ENCODE results near the gene CASP8.
A peak's percentile ranks its signal among the peaks of the same experiment; 100 is the strongest.
"Not testable (repeated sequence)": the region's sequence is repeated elsewhere in the genome, so short reads cannot be mapped to it uniquely, and the experiment has no call there.

CASP8 gene

DNA sequence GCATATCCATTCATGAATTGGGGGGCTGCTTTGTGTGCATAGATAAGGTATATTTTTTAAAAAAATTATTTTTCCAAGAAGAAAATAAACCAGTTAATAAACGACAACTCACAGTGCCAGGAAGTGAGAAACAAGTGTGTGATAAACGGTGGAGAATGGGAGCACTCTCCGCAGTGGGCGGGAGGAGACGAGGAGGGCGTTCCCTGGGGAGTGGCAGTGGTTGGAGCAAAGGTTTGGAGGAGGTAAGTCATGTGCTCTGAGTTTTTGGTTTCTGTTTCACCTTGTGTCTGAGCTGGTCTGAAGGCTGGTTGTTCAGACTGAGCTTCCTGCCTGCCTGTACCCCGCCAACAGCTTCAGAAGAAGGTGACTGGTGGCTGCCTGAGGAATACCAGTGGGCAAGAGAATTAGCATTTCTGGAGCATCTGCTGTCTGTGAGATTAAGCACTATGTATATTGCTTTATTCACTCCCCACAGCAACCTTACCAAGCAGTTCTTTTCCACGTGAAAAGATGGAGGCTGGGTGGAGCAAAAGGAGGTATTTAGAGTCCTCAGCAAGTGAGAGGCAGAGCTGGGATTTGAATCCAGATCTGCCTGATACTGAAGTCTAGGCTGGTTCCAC lies 27.0 kb upstream of the CASP8 start:
- Histone ChIP-seq H3K36me3 (no peaks in the 10 kb centered on the region), H3K4me1 (peaks cover 7% of the 10 kb centered on the region), H3K9me3 (no peaks in the 10 kb centered on the region), H3K4me3 (ENCODE audit: low read depth, low read length) (no peak overlapping the region), H3K27me3 (no peaks in the 10 kb centered on the region)
- TF ChIP-seq, protein P1, sequence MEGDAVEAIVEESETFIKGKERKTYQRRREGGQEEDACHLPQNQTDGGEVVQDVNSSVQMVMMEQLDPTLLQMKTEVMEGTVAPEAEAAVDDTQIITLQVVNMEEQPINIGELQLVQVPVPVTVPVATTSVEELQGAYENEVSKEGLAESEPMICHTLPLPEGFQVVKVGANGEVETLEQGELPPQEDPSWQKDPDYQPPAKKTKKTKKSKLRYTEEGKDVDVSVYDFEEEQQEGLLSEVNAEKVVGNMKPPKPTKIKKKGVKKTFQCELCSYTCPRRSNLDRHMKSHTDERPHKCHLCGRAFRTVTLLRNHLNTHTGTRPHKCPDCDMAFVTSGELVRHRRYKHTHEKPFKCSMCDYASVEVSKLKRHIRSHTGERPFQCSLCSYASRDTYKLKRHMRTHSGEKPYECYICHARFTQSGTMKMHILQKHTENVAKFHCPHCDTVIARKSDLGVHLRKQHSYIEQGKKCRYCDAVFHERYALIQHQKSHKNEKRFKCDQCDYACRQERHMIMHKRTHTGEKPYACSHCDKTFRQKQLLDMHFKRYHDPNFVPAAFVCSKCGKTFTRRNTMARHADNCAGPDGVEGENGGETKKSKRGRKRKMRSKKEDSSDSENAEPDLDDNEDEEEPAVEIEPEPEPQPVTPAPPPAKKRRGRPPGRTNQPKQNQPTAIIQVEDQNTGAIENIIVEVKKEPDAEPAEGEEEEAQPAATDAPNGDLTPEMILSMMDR (IDR thresholded peaks at IDR 0.05; ENCODE audit: low read depth, low read length), result no peak
- DNase-seq, result no peak

DNA sequence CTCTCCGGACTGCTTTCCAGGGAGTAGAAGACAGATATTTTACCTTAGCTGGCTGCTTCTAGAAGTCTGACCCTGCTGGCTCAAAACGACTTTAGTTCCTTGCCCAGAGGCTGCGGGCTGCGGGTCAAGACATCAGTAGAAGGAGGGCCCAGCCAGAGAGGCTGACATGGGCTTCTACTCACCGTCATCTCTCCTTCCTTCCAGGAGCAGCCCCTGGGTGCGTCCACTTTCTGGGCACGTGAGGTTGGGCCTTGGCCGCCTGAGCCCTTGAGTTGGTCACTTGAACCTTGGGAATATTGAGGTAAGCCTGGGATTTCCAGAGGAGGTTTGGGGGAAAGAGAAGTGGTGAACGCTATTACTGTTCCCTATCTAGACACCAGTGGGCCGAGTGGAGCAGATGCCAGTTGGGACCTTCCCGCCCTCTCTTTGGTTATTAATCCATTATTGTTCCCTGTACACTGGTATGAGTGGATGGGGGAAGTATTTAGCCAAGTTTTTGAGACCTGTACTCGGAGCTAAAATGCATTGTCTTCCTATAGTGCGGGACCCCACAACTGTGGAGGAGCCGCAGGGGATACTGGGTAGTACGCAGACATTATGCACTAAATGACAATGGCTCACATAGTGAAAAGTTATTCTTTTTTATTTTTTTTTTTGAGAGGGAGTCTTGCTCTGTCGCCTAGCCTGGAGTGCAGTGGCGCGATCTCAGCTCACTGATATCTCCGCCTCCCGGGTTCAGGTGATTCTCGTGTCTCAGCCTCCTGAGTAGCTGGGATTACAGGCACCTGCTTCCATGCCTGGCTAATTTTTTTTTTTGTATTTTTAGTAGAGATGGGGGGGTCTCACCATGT lies 26.3 kb upstream of the CASP8 start:
- TF ChIP-seq, protein P1 (IDR thresholded peaks at IDR 0.05; ENCODE audit: low read depth, low read length), result no peak
- Histone ChIP-seq H3K4me1 (peaks cover 7% of the 10 kb centered on the region), H3K36me3 (no peaks in the 10 kb centered on the region), H3K4me3 (ENCODE audit: low read depth, low read length) (no peak overlapping the region), H3K9me3 (no peaks in the 10 kb centered on the region), H3K27me3 (no peaks in the 10 kb centered on the region)
- DNase-seq, result no peak

- Histone ChIP-seq H3K9me3 (no peaks in the 10 kb centered on the region), H3K4me1 (peaks cover 7% of the 10 kb centered on the region), H3K4me3 (ENCODE audit: low read depth, low read length) (no peak overlapping the region), H3K36me3 (no peaks in the 10 kb centered on the region), H3K27me3 (no peaks in the 10 kb centered on the region)
- no peak for DNase-seq
- TF ChIP-seq, protein P1 (IDR thresholded peaks at IDR 0.05; ENCODE audit: low read depth, low read length), result no peak
Measured at GRCh38 chr2:201234663-201235135, 25.6 kb upstream of the CASP8 start.

- Histone ChIP-seq H3K9me3 (no peaks in the 10 kb centered on the region), H3K27me3 (no peaks in the 10 kb centered on the region), H3K36me3 (no peaks in the 10 kb centered on the region), H3K4me3 (ENCODE audit: low read depth, low read length) (no peak overlapping the region), H3K4me1 (peaks cover 7% of the 10 kb centered on the region)
- TF ChIP-seq, protein P1 (IDR thresholded peaks at IDR 0.05; ENCODE audit: low read depth, low read length), result peak; percentile 77
- peak; percentile 58 for DNase-seq
Measured at GRCh38 chr2:201235860-201236811, 24.2 kb upstream of the CASP8 start.

DNA sequence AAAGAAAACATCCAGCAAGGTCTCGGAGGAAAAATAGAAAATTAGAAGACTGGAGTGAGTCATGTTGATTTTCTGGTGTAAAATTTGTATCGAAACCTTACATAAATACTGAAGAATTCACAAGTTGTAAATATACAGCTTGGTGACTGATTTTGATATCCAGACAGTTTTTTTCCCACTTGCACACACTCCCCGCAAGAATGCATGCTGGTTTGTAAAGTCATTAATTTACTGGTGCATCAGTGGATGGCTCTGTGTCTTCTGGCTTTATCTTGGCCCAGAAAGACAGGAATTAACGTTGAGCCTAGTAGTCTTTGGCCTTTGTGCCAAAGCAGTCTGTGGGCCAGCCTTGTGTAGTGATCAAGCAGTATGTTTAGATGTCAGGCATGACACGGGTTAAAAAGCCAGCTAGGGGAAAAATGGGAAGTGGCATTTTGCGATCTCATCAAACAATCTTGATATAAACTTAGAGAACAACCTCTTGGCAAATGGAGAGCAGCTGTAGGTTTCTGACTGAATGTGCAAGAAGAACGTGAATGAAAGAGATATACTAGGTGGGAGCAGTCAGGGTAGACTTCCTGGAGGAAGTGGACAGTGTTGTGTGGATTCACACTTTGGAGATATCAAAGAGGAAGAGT lies 22.7 kb upstream of the CASP8 start:
- H3K4me3 ChIP-seq (ENCODE audit: low read depth, low read length), result no peak overlapping the region
- DNase-seq, result no peak
- H3K9me3 ChIP-seq, result no peaks in the 10 kb centered on the region
- peaks cover 3% of the 10 kb centered on the region; the same call in 1 of the 2 replicates for H3K4me1 ChIP-seq
- H3K36me3 ChIP-seq, result no peaks in the 10 kb centered on the region
- no peaks in the 10 kb centered on the region for H3K27me3 ChIP-seq
- TF ChIP-seq, protein P1 (IDR thresholded peaks at IDR 0.05; ENCODE audit: low read depth, low read length), result no peak

DNA sequence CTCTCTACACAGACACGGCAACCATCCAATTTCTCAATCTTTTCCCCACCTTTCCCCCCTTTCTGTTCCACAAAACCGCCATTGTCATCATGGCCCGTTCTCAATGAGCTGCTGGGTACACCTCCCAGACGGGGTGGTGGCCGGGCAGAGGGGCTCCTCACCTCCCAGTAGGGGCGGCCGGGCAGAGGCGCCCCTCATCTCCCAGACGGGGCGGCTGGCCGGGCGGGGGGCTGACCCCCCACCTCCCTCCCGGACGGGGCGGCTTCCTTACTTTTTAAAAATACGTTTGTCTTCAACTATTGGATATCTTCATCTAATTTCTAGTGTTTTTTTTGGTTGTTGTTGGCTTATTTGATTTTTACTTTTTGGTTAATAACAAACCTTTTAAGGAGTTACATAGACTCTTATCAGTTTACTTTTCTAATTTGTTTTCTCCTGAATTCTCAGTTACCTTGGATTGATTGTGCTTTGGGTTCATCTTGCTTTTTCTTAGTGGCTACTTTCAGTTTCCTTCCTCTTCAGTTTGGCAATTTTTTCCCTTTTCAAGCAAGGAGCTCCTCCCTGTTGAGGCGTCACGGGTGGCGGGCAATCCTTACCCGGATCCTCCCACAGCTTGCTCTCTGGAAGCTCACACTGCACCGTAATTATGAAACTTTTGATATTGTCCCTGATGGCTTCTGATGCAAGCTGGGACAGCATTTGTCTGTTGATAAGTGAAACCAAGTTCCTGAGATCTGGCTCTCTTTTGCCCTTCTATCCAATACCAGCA lies 21.0 kb upstream of the CASP8 start:
- H3K27me3 ChIP-seq; H3K36me3 ChIP-seq; H3K4me1 ChIP-seq; H3K9me3 ChIP-seq; H3K4me3 ChIP-seq (ENCODE audit: low read depth, low read length); DNase-seq: not testable (repeated sequence)

All from BE2C (cell line).